ENCODE measurements around the gene EFTUD2.

The EFTUD2 gene

DNA sequence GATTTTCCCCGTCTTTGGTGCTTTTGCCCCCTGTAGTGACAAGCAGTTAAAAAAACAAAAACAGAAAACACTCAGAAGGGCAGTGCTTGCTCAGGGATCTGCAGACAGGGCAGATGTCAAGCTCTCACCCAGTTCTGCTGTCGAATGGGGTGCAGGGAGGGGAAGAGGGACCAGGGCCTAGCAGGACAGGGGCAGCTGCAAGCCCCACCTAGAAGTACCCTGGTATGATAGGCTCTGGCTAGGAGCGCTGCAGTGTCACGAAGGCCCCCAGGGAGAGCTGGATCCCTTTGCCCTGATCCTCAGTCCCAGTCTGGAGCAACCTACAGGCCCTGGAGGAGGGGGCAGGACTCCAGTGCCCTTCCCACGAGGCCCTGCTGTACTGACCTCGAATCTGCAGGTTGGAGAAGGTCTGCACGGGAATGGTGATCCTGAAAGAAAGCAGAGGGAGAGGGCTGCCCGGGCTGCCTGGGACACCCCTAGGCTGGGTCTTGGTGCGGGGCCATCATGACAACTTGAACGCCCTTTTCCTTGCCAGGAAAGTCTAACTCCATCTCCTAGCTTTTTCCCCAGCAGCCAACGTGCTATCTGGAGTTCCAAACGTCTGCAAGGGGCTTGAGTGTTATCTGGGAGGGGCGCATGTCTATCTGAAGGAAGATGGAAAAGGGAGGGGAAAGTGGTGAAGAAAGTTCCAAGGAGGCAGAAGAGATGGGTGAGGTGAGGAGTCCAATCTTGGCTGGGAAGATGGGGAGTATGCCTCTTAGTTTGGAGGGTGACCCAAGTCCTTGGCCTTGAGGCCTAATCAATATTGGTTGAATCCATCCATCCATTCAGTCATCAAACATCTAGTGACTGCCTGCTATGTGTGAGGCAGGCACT is 11.2 kb upstream of the EFTUD2 start:
- no peak for DNase-seq (ENCODE audit: low spot score)

- DNase-seq (ENCODE audit: low spot score): no peak
Observed at GRCh38 chr17:44909681-44910144, 10.5 kb upstream of the EFTUD2 start.

DNA sequence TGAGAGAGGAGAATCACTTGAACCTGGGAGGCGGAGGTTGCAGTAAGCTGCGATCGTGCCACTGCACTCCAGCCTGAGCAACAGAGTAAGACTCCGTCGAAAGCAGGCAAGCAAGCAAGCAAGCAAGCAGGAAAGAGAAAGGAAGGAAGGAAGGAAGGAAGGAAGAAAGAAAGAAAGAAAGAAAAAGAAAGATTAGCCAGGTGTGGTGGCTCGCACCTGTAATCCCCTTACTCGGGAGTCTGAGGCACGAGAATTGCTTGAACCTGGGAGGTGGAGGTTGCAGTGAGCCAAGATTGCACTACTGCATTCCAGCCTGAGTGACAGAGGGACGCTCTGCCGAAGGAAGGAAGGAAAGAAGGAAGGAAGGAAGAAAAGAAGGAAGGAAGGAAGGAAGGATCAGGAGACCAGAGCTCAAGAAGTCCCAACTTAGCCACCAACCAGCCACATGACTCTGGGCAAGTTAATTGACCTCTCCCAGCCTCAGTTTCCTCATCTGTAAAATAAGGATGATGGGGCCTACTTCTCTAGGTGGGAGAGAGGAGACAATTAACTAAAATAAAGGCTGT is 9.6 kb upstream of the EFTUD2 start:
- DNase-seq (ENCODE audit: low spot score): no peak

GRCh38 chr17:44907729-44908470 is 8.7 kb upstream of the EFTUD2 start:
- DNase-seq (ENCODE audit: low spot score): no peak

- DNase-seq (ENCODE audit: low spot score): no peak
Observed at GRCh38 chr17:44906763-44907728, 7.8 kb upstream of the EFTUD2 start.

- DNase-seq (ENCODE audit: low spot score): peak; percentile 93
Observed at GRCh38 chr17:44906010-44906646, 6.9 kb upstream of the EFTUD2 start.

DNA sequence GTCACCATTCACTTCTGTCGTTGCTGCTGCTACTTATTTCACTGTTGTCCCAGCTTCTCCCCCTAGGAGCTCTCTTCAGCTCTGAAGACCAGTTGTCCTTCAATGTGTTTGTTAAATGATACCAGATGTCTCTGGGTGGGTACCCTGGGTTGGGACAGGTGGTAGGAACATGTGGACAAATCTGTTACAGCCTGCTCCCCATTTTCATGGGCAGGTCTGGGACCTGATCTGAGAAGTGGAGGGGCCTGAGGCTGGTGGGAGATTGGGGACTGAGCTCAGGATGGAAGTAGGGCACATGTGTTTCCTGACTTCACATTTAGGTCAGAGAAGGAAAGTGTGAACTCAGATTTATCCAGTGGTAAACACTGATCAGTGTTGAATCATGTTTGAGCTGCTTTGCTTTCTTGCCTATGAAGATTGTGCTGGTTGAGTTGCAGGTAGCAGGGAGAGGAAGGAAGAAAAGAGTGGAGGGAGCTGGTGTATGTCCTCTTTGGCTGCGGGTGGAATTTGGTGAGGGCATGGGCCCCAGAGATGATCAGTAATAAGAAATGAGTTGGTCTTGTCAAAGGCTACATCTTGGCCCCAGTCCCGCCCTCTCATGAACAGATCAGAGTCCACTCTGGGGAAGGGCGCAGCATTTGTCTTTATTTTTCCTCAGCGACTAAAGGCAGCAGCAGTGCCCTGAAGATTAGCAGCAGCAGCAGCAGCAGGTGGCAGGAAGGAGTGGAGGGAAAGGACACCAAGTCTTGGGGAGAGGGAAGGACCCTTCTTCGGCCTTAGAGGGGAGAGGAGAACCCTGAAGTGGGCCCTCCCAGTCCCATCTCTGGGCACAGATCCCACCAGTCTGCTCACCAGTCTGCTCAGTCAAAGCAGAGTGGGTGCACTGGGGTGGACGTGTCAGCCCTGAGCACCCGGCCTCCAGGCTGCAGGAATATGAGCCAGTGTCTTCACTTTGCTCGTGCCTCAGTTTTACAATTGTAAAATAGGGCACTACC is 6.1 kb upstream of the EFTUD2 start:
- no peak for DNase-seq (ENCODE audit: low spot score)

DNA sequence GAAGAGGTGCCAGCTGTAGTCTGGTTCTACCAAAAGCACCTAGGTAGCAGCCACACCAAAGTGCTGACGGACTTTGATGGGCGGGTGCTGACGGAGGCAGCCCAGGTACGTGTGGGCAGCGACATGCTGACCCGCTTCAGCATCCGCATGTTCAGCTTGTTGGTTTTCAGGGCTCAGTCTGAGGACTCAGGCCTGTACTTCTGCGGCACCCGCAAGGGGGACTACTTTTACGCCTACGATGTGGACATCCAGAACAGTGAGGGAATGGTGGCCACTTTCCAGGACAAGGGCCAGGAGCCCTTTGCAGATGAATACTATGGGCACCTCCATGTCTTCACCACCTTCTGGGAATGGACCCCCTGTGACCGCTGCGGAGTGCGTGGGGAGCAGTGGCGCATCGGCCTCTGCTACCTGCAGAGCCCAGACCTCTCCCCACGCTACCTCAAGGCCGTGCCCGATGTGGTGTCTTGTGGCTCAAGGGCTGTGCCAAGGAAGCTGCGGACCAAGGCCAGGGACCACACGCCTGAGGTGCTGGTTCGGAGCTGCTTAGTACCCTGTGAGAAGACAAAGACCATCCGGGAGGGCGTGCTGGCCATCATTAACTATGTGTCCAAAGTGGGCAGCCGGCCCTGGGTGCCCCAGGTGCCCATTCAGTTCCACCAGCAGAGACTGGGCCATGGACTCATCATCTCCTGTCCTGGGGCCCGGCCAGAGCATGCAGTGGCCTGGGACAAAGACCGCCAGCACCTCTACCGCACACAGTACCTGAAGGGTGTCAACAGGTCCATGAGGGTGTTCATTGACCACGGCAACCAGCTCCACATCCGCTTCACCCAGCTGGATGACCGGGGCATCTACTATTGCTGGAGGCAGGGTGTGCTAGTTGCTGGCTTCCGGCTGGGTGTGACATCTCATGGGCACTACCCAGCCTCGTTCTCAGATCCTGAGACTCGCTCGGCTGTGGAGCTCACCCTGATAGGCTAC is 5.0 kb upstream of the EFTUD2 start:
- DNase-seq (ENCODE audit: low spot score): no peak

- DNase-seq (ENCODE audit: low spot score): no peak
Observed at GRCh38 chr17:44903012-44903685, 3.9 kb upstream of the EFTUD2 start.

- no peak for DNase-seq (ENCODE audit: low spot score)
Observed at GRCh38 chr17:44902135-44902760, 3.0 kb upstream of the EFTUD2 start.

- DNase-seq (ENCODE audit: low spot score): peak; percentile 28
Observed at GRCh38 chr17:44901411-44901921, 2.2 kb upstream of the EFTUD2 start.

DNA sequence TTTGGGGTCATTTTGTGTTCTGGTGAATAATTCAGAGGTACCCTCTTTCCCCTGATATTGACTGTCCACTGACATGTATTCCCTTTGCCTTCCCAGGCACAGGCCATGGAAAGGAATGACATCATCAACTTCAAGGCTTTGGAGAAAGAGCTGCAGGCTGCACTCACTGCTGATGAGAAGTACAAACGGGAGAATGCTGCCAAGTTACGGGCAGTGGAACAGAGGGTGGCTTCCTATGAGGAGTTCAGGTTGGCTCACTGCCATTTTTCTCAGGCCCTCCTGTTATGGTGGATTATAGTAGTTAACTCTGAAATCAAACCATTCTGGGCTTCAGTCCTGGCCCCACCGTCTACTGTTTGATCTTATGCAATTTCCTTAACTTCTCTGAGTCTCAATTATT is 1.6 kb upstream of the EFTUD2 start:
- DNase-seq (ENCODE audit: low spot score): peak; percentile 71

DNA sequence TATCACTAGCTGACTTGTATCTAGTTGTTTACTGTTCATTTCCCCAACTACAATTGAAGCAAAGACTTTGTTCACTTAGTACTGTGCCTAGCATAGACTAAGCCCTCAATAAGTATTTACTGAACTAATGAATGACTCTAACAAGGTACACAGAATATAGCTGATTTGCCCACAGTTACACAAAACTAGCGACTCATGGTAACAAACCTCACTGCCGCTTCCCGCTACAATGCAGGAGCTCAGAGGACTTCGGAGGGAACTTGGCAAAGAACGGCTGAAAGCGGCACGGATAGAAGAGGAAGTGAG is 524 bp downstream of the EFTUD2 start:
- no peak for DNase-seq (ENCODE audit: low spot score)

DNA sequence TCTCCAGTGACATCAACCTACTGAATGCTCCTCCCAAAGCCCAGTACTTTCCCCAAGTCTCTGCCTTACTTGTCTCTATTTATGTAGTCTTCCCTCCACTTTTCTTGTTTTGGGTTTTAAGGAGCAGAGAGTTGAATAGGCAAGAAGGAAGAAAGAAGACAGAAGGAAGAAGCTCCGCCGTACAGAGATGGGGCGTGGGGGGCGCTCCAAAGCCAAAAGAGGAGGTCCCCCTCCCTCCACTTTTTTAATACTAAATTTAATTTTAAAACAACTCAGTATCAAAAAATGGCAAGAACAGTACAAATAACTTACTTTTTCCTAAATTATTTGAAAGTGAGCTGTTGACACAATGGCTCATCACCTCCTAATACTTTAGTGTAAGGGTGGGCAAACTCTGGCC is 4.6 kb downstream of the EFTUD2 start:
- no peak for DNase-seq (ENCODE audit: low spot score)

- DNase-seq (ENCODE audit: low spot score): no peak
Observed at GRCh38 chr17:44892250-44892649, 7.0 kb downstream of the EFTUD2 start.

DNA sequence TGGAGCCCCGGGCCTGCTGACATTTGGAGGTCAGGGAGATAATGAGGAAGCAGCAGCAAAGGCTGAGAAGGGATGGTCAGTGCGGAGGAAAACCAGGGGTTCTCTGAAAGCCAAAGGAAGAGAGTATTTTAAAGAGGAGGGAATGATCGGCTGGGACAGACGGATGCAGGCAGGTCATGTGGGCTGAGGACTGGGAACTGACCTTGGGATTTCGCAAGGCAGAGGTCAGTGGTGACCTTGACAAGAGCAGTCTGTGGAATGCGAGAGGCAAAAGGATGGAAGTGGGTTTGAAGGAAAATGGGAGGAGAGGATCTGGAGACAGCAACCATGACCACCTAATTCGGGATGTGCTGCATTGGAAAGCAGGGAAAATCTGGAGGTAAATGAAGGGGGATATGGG is 10.2 kb downstream of the EFTUD2 start:
- no peak for DNase-seq (ENCODE audit: low spot score)

Measured in kidney capillary endothelial cell (primary cell).